ENCODE measurements around the gene SLC7A8. TPM values are rescaled to one million over a fixed set of nuclear protein-coding genes. Genes with fewer than 3 reads are reported as not detected.

The SLC7A8 gene
- total and polyA plus RNA-seq, 3 donors from 2014 or later, result 73.5 to 94.2 (median 78.2) TPM

- 74% methylated on average over 3 of the region's 3 CpGs for WGBS, 2 donors
These were observed 10.9 kb downstream of the SLC7A8 start for GRCh38 chr14:23172574-23172973.

DNA sequence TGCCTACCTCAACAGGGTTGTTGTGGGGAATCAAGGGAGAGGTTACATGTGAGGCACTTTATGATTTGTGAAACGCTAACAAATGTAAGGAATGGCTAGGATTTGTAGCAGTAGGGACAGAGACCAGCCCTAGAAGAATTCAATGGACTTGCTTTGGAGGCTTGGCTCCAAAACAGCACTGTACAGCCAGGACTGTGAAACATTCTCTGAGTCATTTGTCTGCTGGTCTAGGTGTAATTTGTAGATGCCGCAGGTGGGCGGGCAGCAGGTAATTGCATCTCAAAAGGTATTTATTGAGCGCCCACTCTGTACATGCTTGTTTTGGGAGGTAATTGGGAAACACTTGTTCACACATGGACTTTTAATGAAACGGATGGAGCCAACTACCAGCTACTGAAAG is 11.4 kb downstream of the SLC7A8 start:
- H3K9me3 ChIP-seq, result no peaks in the 10 kb centered on the region
- no peaks in the 10 kb centered on the region for H3K27me3 ChIP-seq
- H3K27ac ChIP-seq, result no peak overlapping the region
- WGBS, 2 donors, result 95 to 96% methylated on average over 5 of the region's 5 CpGs
- no peaks in the 10 kb centered on the region for H3K36me3 ChIP-seq (ENCODE audit: low read depth, missing control alignments)
- TF ChIP-seq CTCF (IDR thresholded peaks at IDR 0.05) (no peak), POLR2A (IDR thresholded peaks at IDR 0.05) (no peak)
- no peak for DNase-seq
- intact Hi-C loops (cut with DNase I; ENCODE audit: low total_unique reads), result no loop called here
- H3K4me1 ChIP-seq, result peaks cover 23% of the 10 kb centered on the region
- H3K4me3 ChIP-seq, result no peak overlapping the region

More at GRCh38 chr14:23172574-23172973, 10.9 kb downstream of the SLC7A8 start:
- Histone ChIP-seq H3K27me3 (no peaks in the 10 kb centered on the region), H3K4me1 (peaks cover 20% of the 10 kb centered on the region), H3K9me3 (no peaks in the 10 kb centered on the region), H3K36me3 (ENCODE audit: low read depth, missing control alignments) (no peaks in the 10 kb centered on the region), H3K27ac (no peak overlapping the region), H3K4me3 (no peak overlapping the region)
- no peak for DNase-seq
- intact Hi-C loops (cut with DNase I; ENCODE audit: low total_unique reads), result no loop called here
- no peak for TF ChIP-seq CTCF (IDR thresholded peaks at IDR 0.05)
- TF ChIP-seq POLR2A (IDR thresholded peaks at IDR 0.05), result no peak

DNA sequence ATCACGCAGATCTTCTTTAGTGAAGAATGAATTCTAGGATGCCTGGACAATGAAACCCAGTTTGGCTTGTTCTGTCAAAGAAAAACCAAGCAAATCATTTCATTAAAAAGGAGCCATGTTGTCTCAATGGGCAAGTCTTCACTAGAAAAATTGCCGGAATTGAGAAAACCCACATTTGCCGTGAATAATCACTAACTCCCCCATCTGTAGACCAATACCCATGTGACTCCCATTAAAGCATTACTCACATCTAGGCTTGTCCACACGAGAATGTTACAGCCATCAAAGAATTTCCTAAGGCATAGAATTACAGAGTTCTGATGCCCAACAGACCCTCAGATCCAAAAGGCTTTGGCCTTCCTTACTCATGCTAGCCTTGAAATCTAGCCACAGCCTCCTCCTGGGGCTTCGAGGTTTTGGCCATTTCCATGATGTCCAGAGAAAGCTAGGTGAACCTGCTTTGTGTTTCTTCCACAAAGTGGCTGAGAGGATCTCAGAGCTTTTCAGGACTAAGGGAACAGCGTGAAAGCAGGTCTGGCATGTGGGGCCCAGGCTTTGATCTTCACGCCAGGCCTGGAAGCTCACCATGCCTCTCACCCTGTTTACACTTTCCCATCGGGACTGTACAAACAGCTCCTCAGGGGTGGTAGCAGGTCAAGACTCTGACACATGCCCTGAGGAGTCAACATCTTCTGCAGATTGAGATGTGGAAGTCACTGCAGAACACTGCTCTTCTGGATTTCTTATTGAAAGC is 12.1 kb downstream of the SLC7A8 start:
- 89 to 90% methylated on average over 8 of the region's 8 CpGs for WGBS, 2 donors
- no peak for DNase-seq
- H3K4me3 ChIP-seq, result no peak overlapping the region
- H3K4me1 ChIP-seq, result peaks cover 23% of the 10 kb centered on the region
- H3K9me3 ChIP-seq, result no peaks in the 10 kb centered on the region
- no peaks in the 10 kb centered on the region for H3K36me3 ChIP-seq (ENCODE audit: low read depth, missing control alignments)
- no peak for TF ChIP-seq CTCF (IDR thresholded peaks at IDR 0.05)
- TF ChIP-seq POLR2A (IDR thresholded peaks at IDR 0.05), result no peak
- no peaks in the 10 kb centered on the region for H3K27me3 ChIP-seq
- no peak overlapping the region for H3K27ac ChIP-seq
- intact Hi-C loops (cut with DNase I; ENCODE audit: low total_unique reads), result no loop called here

DNA sequence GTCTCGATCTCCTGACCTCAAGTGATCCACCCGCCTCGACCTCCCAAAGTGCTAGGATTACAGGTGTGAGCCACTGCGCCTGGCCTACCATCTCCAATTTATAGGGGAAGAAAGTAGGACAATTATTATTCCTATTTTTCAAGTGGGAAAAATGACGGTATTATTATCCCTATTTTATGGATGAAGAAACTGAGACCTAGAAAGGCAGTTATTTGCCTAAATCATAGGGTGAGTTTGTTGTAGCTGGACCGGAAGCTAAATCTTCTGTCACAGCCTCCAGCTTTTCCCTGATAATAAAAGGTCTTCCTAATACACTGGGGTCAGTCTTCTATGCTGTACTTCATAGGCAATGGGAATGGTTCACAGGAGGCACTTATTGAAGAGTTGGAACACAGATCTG is 13.8 kb downstream of the SLC7A8 start:
- H3K27ac ChIP-seq, result no peak overlapping the region
- WGBS, 2 donors, result 97% methylated on average over 6 of the region's 6 CpGs
- H3K27me3 ChIP-seq, result no peaks in the 10 kb centered on the region
- TF ChIP-seq POLR2A (IDR thresholded peaks at IDR 0.05), result no peak
- no peak for TF ChIP-seq CTCF (IDR thresholded peaks at IDR 0.05)
- no peak overlapping the region for H3K4me3 ChIP-seq
- no peak for DNase-seq
- intact Hi-C loops (cut with DNase I; ENCODE audit: low total_unique reads), result no loop called here
- H3K9me3 ChIP-seq, result no peaks in the 10 kb centered on the region
- no peaks in the 10 kb centered on the region for H3K36me3 ChIP-seq (ENCODE audit: low read depth, missing control alignments)
- peaks cover 19% of the 10 kb centered on the region for H3K4me1 ChIP-seq

- Histone ChIP-seq H3K4me3 (no peak overlapping the region), H3K4me1 (peaks cover 8% of the 10 kb centered on the region), H3K36me3 (ENCODE audit: low read depth, missing control alignments) (no peaks in the 10 kb centered on the region), H3K27ac (peak overlapping the region in 1 of 2 donors; percentile 59), H3K27me3 (no peaks in the 10 kb centered on the region), H3K9me3 (no peaks in the 10 kb centered on the region)
- TF ChIP-seq POLR2A (IDR thresholded peaks at IDR 0.05) (no peak), CTCF (IDR thresholded peaks at IDR 0.05) (no peak)
- no peak for DNase-seq
- 39 to 45% methylated on average over 2 of the region's 2 CpGs for WGBS, 2 donors
- intact Hi-C loops (cut with DNase I; ENCODE audit: low total_unique reads), result no loop called here
These were observed 15.2 kb downstream of the SLC7A8 start for GRCh38 chr14:23168246-23168645.

All from testis (tissue), 3 donors.